ENCODE measurements around the gene GCH1. TPM values are rescaled to one million over a fixed set of nuclear protein-coding genes. Genes with fewer than 3 reads are reported as not detected.

The GCH1 gene
- total RNA-seq, 4 donors from 2014 or later = 15.7 to 29.2 (median 28.1) TPM

Small RNAs within 50 kb of the gene (small RNA-seq; reads per million reads assigned to genes)
- gene MIR4308 (0 reads per million in 2 donors), gene RNU6ATAC9P (0 reads per million in 2 donors)

Other genes with a start within 250 kb of the GCH1 start
- gene WDHD1, start 124.3 kb upstream of the GCH1 start, total RNA-seq = 1 to 10 TPM in 2 of 4 donors, under 1 TPM in 2; 0.70 to 2.5 (median 1.0) TPM
- 10 to 100 TPM in 3 of 4 donors, 1 to 10 TPM in 1; 10.0 to 18.2 (median 10.7) TPM for gene SOCS4, start 124.4 kb upstream of the GCH1 start, total RNA-seq
- gene MAPK1IP1L, start 148.8 kb upstream of the GCH1 start, total RNA-seq = 10 to 100 TPM; 27.2 to 56.6 (median 35.2) TPM
- 1,000 to 10,000 TPM in 3 of 4 donors, 100 to 1,000 TPM in 1; 242 to 1,284 (median 1,203) TPM for gene LGALS3, start 226.4 kb upstream of the GCH1 start, total RNA-seq